Loucy (cell line): ENCODE measurements around the gene GATD1.

Experiments used
- EZH2phosphoT487 ChIP-seq: fragments of 200-600 bp; IDR thresholded peaks from 2 replicates; pipeline ENCODE4 v1.6.1; 2018; ENCODE audit warnings: antibody characterized with exemption, mild to moderate bottlenecking, moderate library complexity, borderline replicate concordance
- TF ChIP-seq, protein P1 (sequence below): fragments of 200-600 bp; sonication (generic); conservative IDR thresholded peaks from 2 replicates; pipeline ENCODE4 v1.5.1; 2014; ENCODE audit warnings: mild to moderate bottlenecking, antibody characterized with exemption, low read length

DNA sequence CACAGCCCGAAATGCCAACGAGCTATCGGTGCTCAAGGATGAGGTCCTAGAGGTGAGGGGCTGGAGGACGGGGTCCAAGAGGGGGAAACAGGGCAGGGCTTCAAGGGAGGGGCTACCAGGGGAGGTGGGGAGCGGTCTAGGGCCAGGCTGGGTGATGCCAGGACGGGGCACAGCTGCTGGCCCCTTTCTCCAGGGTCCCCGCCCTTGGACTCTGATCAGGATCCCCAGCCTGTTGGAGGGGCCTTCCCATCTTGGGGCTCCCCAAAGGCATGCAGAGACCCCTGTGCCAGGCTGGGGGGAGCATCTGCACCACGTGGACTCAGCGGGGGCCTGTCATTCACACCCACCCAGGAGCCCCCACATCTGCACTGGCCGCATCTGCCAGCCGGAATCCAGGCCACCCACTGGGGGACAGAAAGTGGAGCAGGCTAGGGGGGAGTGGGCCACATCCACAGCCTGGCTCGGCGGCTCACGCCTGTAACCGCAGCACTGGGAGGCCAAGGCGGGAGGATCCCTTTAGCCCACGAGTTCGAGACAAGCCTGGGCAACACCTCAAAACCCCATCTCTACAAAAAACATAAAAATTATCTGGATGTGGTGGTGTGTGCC lies 52.4 kb downstream of the GATD1 start:
- no peak for TF ChIP-seq EZH2phosphoT487
- TF ChIP-seq, protein P1, sequence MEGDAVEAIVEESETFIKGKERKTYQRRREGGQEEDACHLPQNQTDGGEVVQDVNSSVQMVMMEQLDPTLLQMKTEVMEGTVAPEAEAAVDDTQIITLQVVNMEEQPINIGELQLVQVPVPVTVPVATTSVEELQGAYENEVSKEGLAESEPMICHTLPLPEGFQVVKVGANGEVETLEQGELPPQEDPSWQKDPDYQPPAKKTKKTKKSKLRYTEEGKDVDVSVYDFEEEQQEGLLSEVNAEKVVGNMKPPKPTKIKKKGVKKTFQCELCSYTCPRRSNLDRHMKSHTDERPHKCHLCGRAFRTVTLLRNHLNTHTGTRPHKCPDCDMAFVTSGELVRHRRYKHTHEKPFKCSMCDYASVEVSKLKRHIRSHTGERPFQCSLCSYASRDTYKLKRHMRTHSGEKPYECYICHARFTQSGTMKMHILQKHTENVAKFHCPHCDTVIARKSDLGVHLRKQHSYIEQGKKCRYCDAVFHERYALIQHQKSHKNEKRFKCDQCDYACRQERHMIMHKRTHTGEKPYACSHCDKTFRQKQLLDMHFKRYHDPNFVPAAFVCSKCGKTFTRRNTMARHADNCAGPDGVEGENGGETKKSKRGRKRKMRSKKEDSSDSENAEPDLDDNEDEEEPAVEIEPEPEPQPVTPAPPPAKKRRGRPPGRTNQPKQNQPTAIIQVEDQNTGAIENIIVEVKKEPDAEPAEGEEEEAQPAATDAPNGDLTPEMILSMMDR: no peak
